WTC11 (cell line): ENCODE data around the gene TPK1.

Experiments
- ELF4 ChIP-seq: sonication (generic); formaldehyde crosslinking; IDR thresholded peaks from 2 replicates; pipeline ENCODE4 v1.8.1; 2022; ENCODE audit warnings: low read depth, mild to moderate bottlenecking, moderate library complexity, missing genetic modification reagents
- FOXP1 ChIP-seq: sonication (generic); formaldehyde crosslinking; IDR thresholded peaks from 2 replicates; pipeline ENCODE4 v1.8.0; 2022; ENCODE audit warnings: missing genetic modification reagents, mild to moderate bottlenecking, moderate library complexity, borderline replicate concordance
- JUN ChIP-seq: sonication (generic); formaldehyde crosslinking; IDR thresholded peaks from 2 replicates; pipeline ENCODE4 v1.8.0; 2023; ENCODE audit warnings: mild to moderate bottlenecking, missing genetic modification reagents
- NR2C2 ChIP-seq: sonication (generic); formaldehyde crosslinking; IDR thresholded peaks from 2 replicates; pipeline ENCODE4 v1.8.0; 2022; ENCODE audit warnings: mild to moderate bottlenecking, missing genetic modification reagents
- SP1 ChIP-seq: sonication (generic); formaldehyde crosslinking; conservative IDR thresholded peaks from 2 replicates; pipeline ENCODE4 v1.8.1; 2022; ENCODE audit warnings: missing genetic modification reagents
- ZNF138 ChIP-seq: sonication (generic); formaldehyde crosslinking; conservative IDR thresholded peaks from 2 replicates; pipeline ENCODE4 v1.8.1; 2022; ENCODE audit warnings: mild to moderate bottlenecking, moderate library complexity, missing genetic modification reagents
- ZNF232 ChIP-seq: sonication (generic); formaldehyde crosslinking; IDR thresholded peaks from 2 replicates; pipeline ENCODE4 v1.8.0; 2022; ENCODE audit warnings: mild to moderate bottlenecking, missing genetic modification reagents
- ZNF416 ChIP-seq: fragments of 250-450 bp; sonication (Bioruptor Pico); IDR thresholded peaks from 2 replicates; pipeline ENCODE4 v1.9.0; 2021; ENCODE audit warnings: mild to moderate bottlenecking, inconsistent platforms
- TF ChIP-seq, protein P1 (sequence below): fragments of 200-600 bp; IDR thresholded peaks from 2 replicates; pipeline ENCODE4 v1.8.0; 2022; ENCODE audit warnings: antibody characterized with exemption
- TF ChIP-seq, protein P2 (sequence below): sonication (generic); formaldehyde crosslinking; IDR thresholded peaks from 2 replicates; pipeline ENCODE4 v1.8.1; 2023; ENCODE audit warnings: mild to moderate bottlenecking, missing genetic modification reagents, borderline replicate concordance
- TF ChIP-seq, protein P3 (sequence below): sonication (generic); formaldehyde crosslinking; IDR thresholded peaks from 2 replicates; pipeline ENCODE4 v1.8.0; 2022; ENCODE audit warnings: missing genetic modification reagents
- TF ChIP-seq, protein P4 (sequence below): sonication (generic); formaldehyde crosslinking; conservative IDR thresholded peaks from 2 replicates; pipeline ENCODE4 v1.8.1; 2022; ENCODE audit warnings: mild to moderate bottlenecking, missing genetic modification reagents

DNA sequence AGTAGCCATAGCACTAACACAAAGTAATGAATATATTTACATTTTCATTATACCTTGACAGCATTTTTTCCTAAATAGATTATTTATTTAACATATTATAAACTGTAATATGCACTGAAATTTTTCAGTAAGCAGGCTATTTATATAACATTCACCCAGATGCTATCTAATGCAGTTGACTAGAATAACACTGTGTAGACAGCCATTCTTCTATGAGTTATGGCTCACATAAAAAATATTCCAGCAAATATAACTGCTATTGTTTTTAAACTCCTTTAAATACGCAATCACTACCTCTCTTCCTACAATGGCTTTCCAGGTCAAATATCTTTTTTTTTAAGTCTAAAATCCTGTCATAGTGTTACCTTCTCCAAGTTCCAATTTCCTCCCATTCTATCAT, 21.6 kb downstream of the TPK1 start:
- TF ChIP-seq, protein P1, sequence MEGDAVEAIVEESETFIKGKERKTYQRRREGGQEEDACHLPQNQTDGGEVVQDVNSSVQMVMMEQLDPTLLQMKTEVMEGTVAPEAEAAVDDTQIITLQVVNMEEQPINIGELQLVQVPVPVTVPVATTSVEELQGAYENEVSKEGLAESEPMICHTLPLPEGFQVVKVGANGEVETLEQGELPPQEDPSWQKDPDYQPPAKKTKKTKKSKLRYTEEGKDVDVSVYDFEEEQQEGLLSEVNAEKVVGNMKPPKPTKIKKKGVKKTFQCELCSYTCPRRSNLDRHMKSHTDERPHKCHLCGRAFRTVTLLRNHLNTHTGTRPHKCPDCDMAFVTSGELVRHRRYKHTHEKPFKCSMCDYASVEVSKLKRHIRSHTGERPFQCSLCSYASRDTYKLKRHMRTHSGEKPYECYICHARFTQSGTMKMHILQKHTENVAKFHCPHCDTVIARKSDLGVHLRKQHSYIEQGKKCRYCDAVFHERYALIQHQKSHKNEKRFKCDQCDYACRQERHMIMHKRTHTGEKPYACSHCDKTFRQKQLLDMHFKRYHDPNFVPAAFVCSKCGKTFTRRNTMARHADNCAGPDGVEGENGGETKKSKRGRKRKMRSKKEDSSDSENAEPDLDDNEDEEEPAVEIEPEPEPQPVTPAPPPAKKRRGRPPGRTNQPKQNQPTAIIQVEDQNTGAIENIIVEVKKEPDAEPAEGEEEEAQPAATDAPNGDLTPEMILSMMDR: no peak
- TF ChIP-seq JUN (CRISPR knock-in tag) (no peak), ELF4 (CRISPR knock-in tag) (no peak), ZNF232 (CRISPR knock-in tag) (no peak), NR2C2 (CRISPR knock-in tag) (no peak), SP1 (no peak), ZNF138 (CRISPR knock-in tag) (no peak), ZNF416 (CRISPR knock-in tag) (no peak), FOXP1 (CRISPR knock-in tag) (no peak)
- TF ChIP-seq, protein P2, sequence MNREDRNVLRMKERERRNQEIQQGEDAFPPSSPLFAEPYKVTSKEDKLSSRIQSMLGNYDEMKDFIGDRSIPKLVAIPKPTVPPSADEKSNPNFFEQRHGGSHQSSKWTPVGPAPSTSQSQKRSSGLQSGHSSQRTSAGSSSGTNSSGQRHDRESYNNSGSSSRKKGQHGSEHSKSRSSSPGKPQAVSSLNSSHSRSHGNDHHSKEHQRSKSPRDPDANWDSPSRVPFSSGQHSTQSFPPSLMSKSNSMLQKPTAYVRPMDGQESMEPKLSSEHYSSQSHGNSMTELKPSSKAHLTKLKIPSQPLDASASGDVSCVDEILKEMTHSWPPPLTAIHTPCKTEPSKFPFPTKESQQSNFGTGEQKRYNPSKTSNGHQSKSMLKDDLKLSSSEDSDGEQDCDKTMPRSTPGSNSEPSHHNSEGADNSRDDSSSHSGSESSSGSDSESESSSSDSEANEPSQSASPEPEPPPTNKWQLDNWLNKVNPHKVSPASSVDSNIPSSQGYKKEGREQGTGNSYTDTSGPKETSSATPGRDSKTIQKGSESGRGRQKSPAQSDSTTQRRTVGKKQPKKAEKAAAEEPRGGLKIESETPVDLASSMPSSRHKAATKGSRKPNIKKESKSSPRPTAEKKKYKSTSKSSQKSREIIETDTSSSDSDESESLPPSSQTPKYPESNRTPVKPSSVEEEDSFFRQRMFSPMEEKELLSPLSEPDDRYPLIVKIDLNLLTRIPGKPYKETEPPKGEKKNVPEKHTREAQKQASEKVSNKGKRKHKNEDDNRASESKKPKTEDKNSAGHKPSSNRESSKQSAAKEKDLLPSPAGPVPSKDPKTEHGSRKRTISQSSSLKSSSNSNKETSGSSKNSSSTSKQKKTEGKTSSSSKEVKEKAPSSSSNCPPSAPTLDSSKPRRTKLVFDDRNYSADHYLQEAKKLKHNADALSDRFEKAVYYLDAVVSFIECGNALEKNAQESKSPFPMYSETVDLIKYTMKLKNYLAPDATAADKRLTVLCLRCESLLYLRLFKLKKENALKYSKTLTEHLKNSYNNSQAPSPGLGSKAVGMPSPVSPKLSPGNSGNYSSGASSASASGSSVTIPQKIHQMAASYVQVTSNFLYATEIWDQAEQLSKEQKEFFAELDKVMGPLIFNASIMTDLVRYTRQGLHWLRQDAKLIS (CRISPR knock-in tag): no peak
- TF ChIP-seq, protein P3, sequence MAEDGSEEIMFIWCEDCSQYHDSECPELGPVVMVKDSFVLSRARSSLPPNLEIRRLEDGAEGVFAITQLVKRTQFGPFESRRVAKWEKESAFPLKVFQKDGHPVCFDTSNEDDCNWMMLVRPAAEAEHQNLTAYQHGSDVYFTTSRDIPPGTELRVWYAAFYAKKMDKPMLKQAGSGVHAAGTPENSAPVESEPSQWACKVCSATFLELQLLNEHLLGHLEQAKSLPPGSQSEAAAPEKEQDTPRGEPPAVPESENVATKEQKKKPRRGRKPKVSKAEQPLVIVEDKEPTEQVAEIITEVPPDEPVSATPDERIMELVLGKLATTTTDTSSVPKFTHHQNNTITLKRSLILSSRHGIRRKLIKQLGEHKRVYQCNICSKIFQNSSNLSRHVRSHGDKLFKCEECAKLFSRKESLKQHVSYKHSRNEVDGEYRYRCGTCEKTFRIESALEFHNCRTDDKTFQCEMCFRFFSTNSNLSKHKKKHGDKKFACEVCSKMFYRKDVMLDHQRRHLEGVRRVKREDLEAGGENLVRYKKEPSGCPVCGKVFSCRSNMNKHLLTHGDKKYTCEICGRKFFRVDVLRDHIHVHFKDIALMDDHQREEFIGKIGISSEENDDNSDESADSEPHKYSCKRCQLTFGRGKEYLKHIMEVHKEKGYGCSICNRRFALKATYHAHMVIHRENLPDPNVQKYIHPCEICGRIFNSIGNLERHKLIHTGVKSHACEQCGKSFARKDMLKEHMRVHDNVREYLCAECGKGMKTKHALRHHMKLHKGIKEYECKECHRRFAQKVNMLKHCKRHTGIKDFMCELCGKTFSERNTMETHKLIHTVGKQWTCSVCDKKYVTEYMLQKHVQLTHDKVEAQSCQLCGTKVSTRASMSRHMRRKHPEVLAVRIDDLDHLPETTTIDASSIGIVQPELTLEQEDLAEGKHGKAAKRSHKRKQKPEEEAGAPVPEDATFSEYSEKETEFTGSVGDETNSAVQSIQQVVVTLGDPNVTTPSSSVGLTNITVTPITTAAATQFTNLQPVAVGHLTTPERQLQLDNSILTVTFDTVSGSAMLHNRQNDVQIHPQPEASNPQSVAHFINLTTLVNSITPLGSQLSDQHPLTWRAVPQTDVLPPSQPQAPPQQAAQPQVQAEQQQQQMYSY (CRISPR knock-in tag): no peak
- TF ChIP-seq, protein P4, sequence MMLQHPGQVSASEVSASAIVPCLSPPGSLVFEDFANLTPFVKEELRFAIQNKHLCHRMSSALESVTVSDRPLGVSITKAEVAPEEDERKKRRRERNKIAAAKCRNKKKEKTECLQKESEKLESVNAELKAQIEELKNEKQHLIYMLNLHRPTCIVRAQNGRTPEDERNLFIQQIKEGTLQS (CRISPR knock-in tag): no peak
